GM18519 (cell line): ENCODE results near the gene RALY.
"Not testable (repeated sequence)": the region's sequence is repeated elsewhere in the genome, so short reads cannot be mapped to it uniquely, and the experiment has no call there.

ENCODE experiments used
- ATAC-seq: cut with Tn5 transposase; IDR thresholded peaks from one replicate; pipeline ENCODE4 v1.9.1; 2021; ENCODE audit warnings: mild to moderate bottlenecking, moderate library complexity; ENCODE audit not compliant: unreplicated experiment, low FRiP score

Gene RALY

DNA sequence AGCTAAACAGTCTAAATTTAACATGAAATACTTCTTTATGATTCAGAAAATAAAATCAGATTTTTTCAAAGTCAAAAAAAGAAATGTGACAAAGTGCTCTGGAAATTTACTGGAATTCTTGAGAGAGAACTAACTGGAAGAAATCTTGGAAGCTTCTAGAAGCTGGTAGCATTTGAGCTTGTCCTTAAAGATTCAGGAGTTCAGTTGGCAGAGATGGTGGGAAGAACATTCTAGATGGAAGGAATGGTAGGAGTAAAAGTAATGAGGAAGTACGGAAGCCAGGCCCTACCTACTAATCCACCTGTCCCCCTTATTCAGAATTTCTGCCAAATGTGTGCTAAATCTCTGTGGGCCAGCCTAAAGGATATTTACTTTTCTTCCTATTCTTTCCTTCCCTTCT lies 21.2 kb downstream of the RALY start:
- no peak for ATAC-seq

GRCh38 chr20:34015401-34016335 lies 22.0 kb downstream of the RALY start:
- ATAC-seq: no peak

- ATAC-seq: no peak
These were observed 23.0 kb downstream of the RALY start for GRCh38 chr20:34016736-34017135.

- no peak for ATAC-seq
These were observed 23.9 kb downstream of the RALY start for GRCh38 chr20:34017610-34018009.

DNA sequence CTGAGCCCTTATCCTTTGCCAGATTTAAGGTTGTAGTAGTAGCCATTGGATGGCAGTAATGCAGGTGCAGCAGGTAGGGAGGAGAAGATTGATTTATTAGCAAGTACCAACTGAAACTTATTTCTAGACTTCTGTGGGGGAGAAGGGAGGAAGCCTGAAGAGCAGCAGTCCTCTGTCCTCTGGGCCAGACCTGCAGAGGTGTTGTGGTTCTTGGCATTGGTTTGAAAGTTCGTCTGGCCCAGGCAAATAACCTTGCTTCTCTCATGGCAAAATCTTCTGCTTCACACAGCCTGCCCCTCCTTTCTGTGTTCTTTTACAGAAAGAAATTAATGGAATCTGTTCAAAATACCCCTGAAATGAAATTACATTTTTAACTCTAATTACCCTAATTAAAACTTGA lies 24.5 kb downstream of the RALY start:
- ATAC-seq: no peak

- no peak for ATAC-seq
These were observed 28.6 kb downstream of the RALY start for GRCh38 chr20:34022151-34022838.

DNA sequence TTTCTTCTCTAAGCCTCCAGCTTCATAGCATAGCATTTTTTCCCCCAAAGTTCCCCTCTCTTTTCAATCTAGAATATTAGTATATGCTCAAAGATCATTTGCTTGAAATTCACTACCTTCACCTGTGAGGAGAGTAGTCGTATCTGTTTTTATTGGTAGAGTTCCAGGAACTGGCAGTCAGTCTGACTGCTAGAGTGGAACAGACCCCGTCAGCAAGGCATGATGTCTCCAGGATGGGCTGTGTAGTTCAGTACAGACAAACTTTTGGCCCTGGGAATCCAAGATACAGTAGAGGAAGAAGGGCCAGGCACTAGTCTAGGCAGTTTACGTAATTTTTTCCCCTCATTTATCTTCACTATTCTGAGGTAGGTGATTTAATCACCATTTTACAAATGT lies 29.1 kb downstream of the RALY start:
- no peak for ATAC-seq

DNA sequence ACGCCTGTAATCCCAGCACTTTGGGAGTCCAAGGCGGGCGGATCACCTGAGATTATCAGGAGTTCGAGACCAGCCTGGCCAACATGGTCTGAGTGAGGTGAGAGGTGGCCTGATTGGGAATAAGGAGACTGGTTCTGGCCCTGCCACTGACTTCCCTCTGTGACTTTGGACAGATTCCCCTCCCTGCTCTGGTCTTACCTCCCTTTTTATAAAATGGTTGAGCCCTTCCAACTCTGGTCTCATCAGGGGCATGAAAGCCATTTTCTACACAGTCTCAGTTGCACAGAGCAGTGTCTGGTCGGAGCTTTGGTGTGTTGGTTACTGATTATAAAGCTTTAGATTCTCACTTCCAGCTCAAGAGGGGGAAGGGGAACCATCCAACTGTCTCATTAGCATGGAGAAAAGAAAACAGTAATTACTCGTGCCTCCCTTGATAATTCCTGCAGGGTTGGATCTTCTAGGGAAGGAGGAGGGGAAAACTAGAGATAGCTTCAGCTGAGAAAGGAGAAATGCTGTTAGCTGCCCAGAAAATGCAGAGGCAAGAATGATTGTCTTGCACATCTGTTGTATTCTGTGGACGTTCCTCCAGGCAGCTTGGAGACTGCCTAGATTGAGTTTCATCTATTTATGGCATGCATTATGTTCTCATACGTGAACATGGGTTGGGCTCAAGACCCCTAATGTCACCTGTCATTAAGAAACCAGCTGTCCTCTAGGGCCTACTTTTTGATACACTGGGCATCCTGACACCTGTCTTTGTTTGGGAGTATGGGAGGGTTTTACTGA lies 30.4 kb downstream of the RALY start:
- no peak for ATAC-seq

- no peak for ATAC-seq
These were observed 31.1 kb downstream of the RALY start for GRCh38 chr20:34024723-34025351.

GRCh38 chr20:34028013-34028412 lies 34.3 kb downstream of the RALY start:
- ATAC-seq: not testable (repeated sequence)

DNA sequence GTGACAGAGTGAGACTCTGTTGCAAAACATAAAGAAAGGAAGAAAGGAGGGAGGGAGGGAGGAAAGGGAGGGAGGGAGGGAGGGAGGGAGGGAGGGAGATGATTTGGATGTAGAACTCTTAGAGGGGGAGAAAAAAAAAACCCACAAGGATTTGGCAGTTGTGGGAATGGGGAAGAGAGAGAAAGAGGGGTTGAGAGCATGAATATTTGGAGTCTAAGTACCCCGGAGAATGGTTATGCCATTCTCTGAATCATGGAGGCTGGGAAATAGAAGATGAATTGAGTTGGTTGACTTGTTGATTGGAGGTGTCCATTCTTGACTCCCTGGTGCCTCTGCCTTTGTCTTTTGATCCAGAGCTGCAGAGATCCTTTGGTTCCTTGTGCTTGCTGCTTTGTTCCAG lies 35.7 kb downstream of the RALY start:
- ATAC-seq: no peak

DNA sequence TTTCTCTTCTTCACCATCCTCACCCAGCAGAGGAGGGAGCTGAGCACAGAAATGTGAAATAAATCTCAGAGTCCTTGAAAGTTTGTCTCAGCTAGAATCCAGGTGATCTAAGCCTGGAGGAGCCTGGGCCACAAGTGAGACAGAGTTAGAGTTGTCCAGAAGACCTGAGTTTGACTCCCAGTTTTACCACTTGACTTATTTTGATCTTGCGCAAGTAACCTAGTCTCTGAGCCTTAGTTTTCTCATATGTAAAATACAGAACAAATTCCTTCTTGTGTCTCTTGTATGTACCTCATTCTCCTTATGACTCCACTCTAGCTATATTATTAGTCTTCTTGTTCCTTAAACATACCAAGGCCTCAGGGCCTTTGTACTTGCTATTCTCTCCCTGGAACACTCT lies 36.7 kb downstream of the RALY start:
- ATAC-seq: no peak

- ATAC-seq: no peak
These were observed 40.2 kb downstream of the RALY start for GRCh38 chr20:34033903-34034302.

DNA sequence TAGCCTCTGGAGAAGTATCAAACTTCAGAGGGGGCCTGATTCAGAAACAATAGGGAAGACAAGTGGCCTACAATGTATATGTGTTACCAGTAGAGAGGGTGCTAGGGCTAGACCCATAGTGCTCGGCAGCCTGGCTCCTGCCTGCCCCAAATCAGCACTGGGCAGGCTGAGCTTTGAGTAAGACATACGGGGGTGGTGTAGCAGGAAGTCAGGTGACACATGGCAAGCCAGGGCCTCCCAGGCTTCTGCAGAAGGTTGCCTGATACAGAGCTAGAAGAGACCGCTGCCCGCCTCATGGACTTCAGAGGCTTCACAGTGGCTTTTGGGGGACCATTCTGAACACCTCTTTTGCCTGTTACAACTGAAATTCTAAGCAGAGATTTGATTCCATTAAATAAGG lies 43.4 kb downstream of the RALY start:
- ATAC-seq: no peak

DNA sequence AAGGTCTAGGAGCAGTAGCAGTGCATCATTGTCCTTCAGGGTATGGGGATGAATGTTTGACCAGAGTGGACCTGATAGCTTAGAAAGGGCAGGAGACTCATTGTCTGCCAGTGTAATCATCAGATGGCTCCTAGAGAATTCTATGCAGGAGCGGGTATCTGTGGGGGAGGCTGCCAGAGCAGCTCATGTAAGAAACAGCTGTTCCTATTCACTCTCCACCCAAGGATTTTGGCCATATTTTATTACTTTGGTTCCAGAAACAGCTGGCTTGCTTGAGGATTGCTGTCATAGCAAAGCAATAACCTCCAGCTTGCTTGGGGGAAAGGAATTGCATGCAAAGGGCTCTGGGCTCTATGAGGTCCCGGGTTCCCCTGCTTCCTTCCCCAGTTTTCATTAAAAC lies 44.1 kb downstream of the RALY start:
- ATAC-seq: no peak

- no peak for ATAC-seq
These were observed 46.7 kb downstream of the RALY start for GRCh38 chr20:34040300-34040995.

- ATAC-seq: no peak
These were observed 47.5 kb downstream of the RALY start for GRCh38 chr20:34041226-34041625.

- ATAC-seq: no peak
These were observed 48.6 kb downstream of the RALY start for GRCh38 chr20:34042262-34042661.

DNA sequence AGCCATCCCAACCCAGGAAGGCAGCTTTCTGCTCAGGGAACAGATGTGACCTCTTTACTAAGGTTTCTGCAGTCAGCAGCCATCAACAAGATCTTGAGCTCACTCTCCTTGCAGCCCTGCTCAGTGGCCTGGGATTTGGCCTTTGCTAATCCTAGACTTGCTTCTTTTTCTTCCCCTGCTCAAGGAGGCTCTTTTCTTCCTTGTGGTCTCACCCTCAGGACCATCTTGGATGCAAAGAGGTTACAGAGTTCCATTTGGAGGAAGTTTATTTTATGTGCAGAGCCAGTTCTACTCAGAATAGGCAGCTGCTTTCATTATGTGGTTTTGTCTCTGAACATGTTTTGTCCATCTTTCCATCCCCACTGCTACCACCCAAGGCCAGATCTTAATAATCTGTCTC lies 49.3 kb downstream of the RALY start:
- no peak for ATAC-seq

DNA sequence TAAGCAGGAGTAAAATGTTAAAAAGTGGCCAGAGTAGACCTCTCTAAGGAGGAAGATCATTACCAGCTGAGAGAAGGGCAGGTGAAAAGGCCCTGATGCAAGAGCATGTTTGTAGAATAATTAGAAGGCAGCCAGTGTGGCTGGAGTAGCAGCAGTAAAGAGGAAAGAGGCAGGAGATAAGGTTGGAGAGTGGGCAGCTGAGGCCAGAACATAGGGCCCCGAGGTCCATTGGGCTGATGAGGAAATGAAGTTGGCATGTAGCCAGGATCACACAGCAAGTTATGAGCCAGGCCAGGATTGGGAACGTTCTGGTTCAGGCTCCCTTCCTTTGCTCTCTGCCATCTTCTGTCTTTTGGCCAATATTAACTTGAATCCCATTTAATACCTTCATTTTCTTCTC lies 51.6 kb downstream of the RALY start:
- no peak for ATAC-seq
